HepG2 (cell line): ENCODE measurements around the gene XPR1. TPM values are rescaled to one million over a fixed set of nuclear protein-coding genes. Genes with fewer than 3 reads are reported as not detected.

Source experiments
- ARNTL ChIP-seq: sonication (generic); formaldehyde crosslinking; IDR thresholded peaks from 2 replicates; pipeline ENCODE4 v1.4.0; 2020; ENCODE audit warnings: mild to moderate bottlenecking, missing genetic modification reagents
- CBX1 ChIP-seq: IDR thresholded peaks from one replicate; pipeline ENCODE4 v1.6.1; 2016; ENCODE audit warnings: antibody characterized with exemption, low read depth
- HOXA3 ChIP-seq: sonication (generic); formaldehyde crosslinking; IDR thresholded peaks from 2 replicates; pipeline ENCODE4 v1.5.0; 2020; ENCODE audit warnings: missing genetic modification reagents
- HOXA5 ChIP-seq: sonication (generic); formaldehyde crosslinking; IDR thresholded peaks from 2 replicates; pipeline ENCODE4 v1.4.0; 2020; ENCODE audit warnings: missing genetic modification reagents
- KLF16 ChIP-seq, 2 experiments: sonication (generic) in 1 of 2; formaldehyde crosslinking in 1 of 2; IDR thresholded peaks; 2 replicates each; pipeline versions ENCODE4 v1.6.1 to v1.8.0; 2016 to 2023; ENCODE audit warnings: missing genetic modification reagents in 2 of 2, missing compliant biosample characterization in 1 of 2
- KLF6 ChIP-seq: IDR thresholded peaks from 2 replicates; pipeline ENCODE4 v1.8.0; 2016; ENCODE audit warnings: missing biosample characterization, missing genetic modification reagents
- MYC ChIP-seq: sonication (generic); formaldehyde crosslinking; IDR thresholded peaks from 2 replicates; pipeline ENCODE4 v1.9.0; 2021; ENCODE audit warnings: missing genetic modification reagents, borderline replicate concordance
- PCBP1 ChIP-seq: fragments of 200-400 bp; formaldehyde crosslinking; IDR thresholded peaks from 2 replicates; pipeline ENCODE4 v1.6.1; 2017; ENCODE audit warnings: mild to moderate bottlenecking, low read depth, low read length, borderline replicate concordance
- RARG ChIP-seq: sonication (generic); formaldehyde crosslinking; IDR thresholded peaks from 2 replicates; pipeline ENCODE4 v1.4.0; 2020; ENCODE audit warnings: low read depth, mild to moderate bottlenecking, missing genetic modification reagents
- SOX6 ChIP-seq, 2 experiments: fragments of 450-650 bp in 1 of 2; sonication (generic) in 1 of 2; formaldehyde crosslinking in 1 of 2; IDR thresholded peaks; 2 replicates each; pipeline versions ENCODE4 v1.4.0 to v1.6.1; 2017 to 2020; ENCODE audit warnings: antibody characterized with exemption in 1 of 2, mild to moderate bottlenecking in 1 of 2, missing genetic modification reagents in 1 of 2
- SRF ChIP-seq: IDR thresholded peaks from 2 replicates; pipeline ENCODE4 v1.6.1; 2011; ENCODE audit warnings: mild to moderate bottlenecking, low read depth, low read length, moderate library complexity
- ZC3H13 ChIP-seq: sonication (generic); formaldehyde crosslinking; IDR thresholded peaks from 2 replicates; pipeline ENCODE4 v1.8.1; 2023; ENCODE audit warnings: mild to moderate bottlenecking, missing genetic modification reagents, moderate library complexity
- ZNF232 ChIP-seq: sonication (generic); formaldehyde crosslinking; IDR thresholded peaks from 2 replicates; pipeline ENCODE4 v1.4.0; 2020; ENCODE audit warnings: missing genetic modification reagents, borderline replicate concordance
- ZNF510 ChIP-seq: sonication (generic); formaldehyde crosslinking; IDR thresholded peaks from 2 replicates; pipeline ENCODE4 v1.4.0; 2020; ENCODE audit warnings: low read depth, mild to moderate bottlenecking, missing genetic modification reagents
- ZNF660 ChIP-seq: sonication (generic); formaldehyde crosslinking; IDR thresholded peaks from 2 replicates; pipeline ENCODE4 v1.5.1; 2020; ENCODE audit warnings: mild to moderate bottlenecking, low read depth, missing genetic modification reagents, borderline replicate concordance
- ZNF792 ChIP-seq: IDR thresholded peaks from 2 replicates; pipeline ENCODE4 v1.6.1; 2016
- ZNF879 ChIP-seq: sonication (generic); formaldehyde crosslinking; IDR thresholded peaks from 2 replicates; pipeline ENCODE4 v1.8.1; 2023; ENCODE audit warnings: missing genetic modification reagents
- ZNF891 ChIP-seq: sonication (generic); formaldehyde crosslinking; IDR thresholded peaks from 2 replicates; pipeline ENCODE4 v1.5.0; 2020; ENCODE audit warnings: mild to moderate bottlenecking, missing genetic modification reagents
- polyA plus RNA-seq, 8 experiments: library from polyadenylated mRNA; depleted of rRNA in 3 of 8; stranded (reverse) in 7 of 8; unstranded in 1 of 8; fragments of >200 nt; fragmentation: Illumina TruSeq in 4 of 8; extraction: Trizol in 4 of 8; gene quantifications; 2 replicates each; pipeline versions ENCODE4 v1.2.1 to v1.2.3, GENCODE V29; 2011 to 2016; ENCODE audit warnings: low read depth in 4 of 8, missing spikeins in 1 of 8, mixed read lengths in 1 of 8; ENCODE audit not compliant: insufficient read depth in 1 of 8
- total RNA-seq, 5 experiments: library from RNA; depleted of rRNA; stranded (reverse); fragments of >200 nt; fragmentation: Illumina TruSeq; extraction: Trizol; gene quantifications; 2 replicates each; pipeline ENCODE4 v1.2.3, GENCODE V29; 2016; ENCODE audit warnings: low read depth in 1 of 5
- TF ChIP-seq, protein P1 (sequence below): sonication (generic); formaldehyde crosslinking; IDR thresholded peaks from 2 replicates; pipeline ENCODE4 v1.4.0; 2020; ENCODE audit warnings: missing genetic modification reagents, mild to moderate bottlenecking, borderline replicate concordance
- TF ChIP-seq, protein P2 (sequence below): sonication (generic); formaldehyde crosslinking; IDR thresholded peaks from 2 replicates; pipeline ENCODE4 v1.5.0; 2020; ENCODE audit warnings: mild to moderate bottlenecking, missing genetic modification reagents
- TF ChIP-seq, protein P3 (sequence below): sonication (generic); formaldehyde crosslinking; IDR thresholded peaks from 2 replicates; pipeline ENCODE4 v1.4.0; 2020; ENCODE audit warnings: missing genetic modification reagents
- TF ChIP-seq, protein P4 (sequence below): sonication (generic); formaldehyde crosslinking; IDR thresholded peaks from 2 replicates; pipeline ENCODE4 v1.5.0; 2020; ENCODE audit warnings: missing genetic modification reagents, mild to moderate bottlenecking, borderline replicate concordance
- TF ChIP-seq, protein P5 (sequence below): sonication (generic); formaldehyde crosslinking; IDR thresholded peaks from 2 replicates; pipeline ENCODE4 v1.9.0; 2021; ENCODE audit warnings: missing genetic modification reagents, mild to moderate bottlenecking, borderline replicate concordance

The XPR1 gene
- total and polyA plus RNA-seq, 2 of the 13 experiments (the other 11 are each of a cell fraction or from before 2014, with no cell fraction given) = 22.3 to 23.6 TPM

DNA sequence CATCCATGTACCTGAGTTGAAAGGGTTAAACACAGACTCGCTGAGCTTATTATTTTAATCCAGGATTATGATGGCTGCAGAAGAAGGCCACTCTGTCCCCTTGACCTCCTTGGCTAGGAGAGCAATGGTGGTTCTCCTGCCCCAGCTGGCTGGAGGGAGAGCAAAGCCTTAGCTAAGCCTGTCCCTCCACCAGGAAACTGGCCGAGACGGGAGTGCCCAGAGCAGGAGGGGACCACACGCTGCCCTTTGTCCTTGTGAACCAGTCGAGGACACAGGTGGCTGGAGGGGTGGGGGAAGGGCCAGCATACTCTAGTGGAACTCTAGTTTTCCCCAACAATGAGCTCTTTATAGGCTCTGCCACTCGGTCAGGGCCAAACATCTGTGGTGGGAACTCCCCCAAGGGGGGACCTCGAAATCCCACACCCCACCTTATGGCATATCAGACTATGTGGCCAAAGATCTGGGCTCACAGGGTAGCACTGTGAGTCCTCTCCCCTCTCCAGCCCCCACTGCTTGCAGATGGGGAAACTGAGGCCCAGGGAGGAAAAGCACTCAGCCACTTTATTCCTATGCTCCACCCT is 293.7 kb downstream of the XPR1 start (continued):
- TF ChIP-seq ZNF660 (CRISPR knock-in tag) (no peak), PCBP1 (no peak), HOXA3 (no peak; the same call in 1 of the 2 replicates), SOX6 (IDR thresholded peaks at IDR 0.05) (no peak), SOX6 (CRISPR knock-in tag; IDR thresholded peaks at IDR 0.05) (peak; percentile 84), ZC3H13 (no peak), ARNTL (CRISPR knock-in tag) (no peak), SRF (no peak), ZNF879 (CRISPR knock-in tag) (no peak), HOXA5 (CRISPR knock-in tag) (no peak), ZNF510 (CRISPR knock-in tag) (no peak), ZNF232 (no peak), ZNF792 (CRISPR knock-in tag) (peak; percentile 31; the same call in 1 of the 2 replicates), MYC (CRISPR knock-in tag) (peak; percentile 65; the same call in 1 of the 2 replicates), KLF16 (CRISPR knock-in tag; IDR thresholded peaks at IDR 0.05) (peak in 1 of 2 experiments; percentile 36; a peak in 1 of 4 replicates), KLF6 (CRISPR knock-in tag) (no peak), RARG (CRISPR knock-in tag) (no peak), ZNF891 (CRISPR knock-in tag) (no peak), CBX1 (no peak)
- TF ChIP-seq, protein P1, sequence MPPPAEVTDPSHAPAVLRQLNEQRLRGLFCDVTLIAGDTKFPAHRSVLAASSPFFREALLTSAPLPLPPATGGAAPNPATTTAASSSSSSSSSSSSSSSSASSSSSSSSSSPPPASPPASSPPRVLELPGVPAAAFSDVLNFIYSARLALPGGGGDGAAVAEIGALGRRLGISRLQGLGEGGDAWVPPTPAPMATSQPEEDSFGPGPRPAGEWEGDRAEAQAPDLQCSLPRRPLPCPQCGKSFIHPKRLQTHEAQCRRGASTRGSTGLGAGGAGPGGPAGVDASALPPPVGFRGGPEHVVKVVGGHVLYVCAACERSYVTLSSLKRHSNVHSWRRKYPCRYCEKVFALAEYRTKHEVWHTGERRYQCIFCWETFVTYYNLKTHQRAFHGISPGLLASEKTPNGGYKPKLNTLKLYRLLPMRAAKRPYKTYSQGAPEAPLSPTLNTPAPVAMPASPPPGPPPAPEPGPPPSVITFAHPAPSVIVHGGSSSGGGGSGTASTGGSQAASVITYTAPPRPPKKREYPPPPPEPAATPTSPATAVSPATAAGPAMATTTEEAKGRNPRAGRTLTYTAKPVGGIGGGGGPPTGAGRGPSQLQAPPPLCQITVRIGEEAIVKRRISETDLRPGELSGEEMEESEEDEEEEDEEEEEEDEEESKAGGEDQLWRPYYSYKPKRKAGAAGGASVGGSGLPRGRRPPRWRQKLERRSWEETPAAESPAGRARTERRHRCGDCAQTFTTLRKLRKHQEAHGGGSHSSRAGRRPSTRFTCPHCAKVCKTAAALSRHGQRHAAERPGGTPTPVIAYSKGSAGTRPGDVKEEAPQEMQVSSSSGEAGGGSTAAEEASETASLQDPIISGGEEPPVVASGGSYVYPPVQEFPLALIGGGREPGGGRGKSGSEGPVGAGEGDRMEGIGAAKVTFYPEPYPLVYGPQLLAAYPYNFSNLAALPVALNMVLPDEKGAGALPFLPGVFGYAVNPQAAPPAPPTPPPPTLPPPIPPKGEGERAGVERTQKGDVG (CRISPR knock-in tag) = no peak
- TF ChIP-seq, protein P2, sequence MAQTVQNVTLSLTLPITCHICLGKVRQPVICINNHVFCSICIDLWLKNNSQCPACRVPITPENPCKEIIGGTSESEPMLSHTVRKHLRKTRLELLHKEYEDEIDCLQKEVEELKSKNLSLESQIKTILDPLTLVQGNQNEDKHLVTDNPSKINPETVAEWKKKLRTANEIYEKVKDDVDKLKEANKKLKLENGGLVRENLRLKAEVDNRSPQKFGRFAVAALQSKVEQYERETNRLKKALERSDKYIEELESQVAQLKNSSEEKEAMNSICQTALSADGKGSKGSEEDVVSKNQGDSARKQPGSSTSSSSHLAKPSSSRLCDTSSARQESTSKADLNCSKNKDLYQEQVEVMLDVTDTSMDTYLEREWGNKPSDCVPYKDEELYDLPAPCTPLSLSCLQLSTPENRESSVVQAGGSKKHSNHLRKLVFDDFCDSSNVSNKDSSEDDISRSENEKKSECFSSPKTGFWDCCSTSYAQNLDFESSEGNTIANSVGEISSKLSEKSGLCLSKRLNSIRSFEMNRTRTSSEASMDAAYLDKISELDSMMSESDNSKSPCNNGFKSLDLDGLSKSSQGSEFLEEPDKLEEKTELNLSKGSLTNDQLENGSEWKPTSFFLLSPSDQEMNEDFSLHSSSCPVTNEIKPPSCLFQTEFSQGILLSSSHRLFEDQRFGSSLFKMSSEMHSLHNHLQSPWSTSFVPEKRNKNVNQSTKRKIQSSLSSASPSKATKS (CRISPR knock-in tag) = no peak
- TF ChIP-seq, protein P3, sequence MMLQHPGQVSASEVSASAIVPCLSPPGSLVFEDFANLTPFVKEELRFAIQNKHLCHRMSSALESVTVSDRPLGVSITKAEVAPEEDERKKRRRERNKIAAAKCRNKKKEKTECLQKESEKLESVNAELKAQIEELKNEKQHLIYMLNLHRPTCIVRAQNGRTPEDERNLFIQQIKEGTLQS (CRISPR knock-in tag) = no peak
- TF ChIP-seq, protein P4, sequence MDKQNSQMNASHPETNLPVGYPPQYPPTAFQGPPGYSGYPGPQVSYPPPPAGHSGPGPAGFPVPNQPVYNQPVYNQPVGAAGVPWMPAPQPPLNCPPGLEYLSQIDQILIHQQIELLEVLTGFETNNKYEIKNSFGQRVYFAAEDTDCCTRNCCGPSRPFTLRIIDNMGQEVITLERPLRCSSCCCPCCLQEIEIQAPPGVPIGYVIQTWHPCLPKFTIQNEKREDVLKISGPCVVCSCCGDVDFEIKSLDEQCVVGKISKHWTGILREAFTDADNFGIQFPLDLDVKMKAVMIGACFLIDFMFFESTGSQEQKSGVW (CRISPR knock-in tag) = no peak
- TF ChIP-seq, protein P5, sequence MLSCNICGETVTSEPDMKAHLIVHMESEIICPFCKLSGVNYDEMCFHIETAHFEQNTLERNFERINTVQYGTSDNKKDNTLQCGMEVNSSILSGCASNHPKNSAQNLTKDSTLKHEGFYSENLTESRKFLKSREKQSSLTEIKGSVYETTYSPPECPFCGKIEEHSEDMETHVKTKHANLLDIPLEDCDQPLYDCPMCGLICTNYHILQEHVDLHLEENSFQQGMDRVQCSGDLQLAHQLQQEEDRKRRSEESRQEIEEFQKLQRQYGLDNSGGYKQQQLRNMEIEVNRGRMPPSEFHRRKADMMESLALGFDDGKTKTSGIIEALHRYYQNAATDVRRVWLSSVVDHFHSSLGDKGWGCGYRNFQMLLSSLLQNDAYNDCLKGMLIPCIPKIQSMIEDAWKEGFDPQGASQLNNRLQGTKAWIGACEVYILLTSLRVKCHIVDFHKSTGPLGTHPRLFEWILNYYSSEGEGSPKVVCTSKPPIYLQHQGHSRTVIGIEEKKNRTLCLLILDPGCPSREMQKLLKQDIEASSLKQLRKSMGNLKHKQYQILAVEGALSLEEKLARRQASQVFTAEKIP (CRISPR knock-in tag) = no peak
